ENCODE results near the gene CAGE1.

- no peak for TF ChIP-seq CTCF (IDR thresholded peaks at IDR 0.05; ENCODE audit: low read length)
- TF ChIP-seq EZH2 (IDR thresholded peaks at IDR 0.05; ENCODE audit: borderline replicate concordance, low read length), result no peak
Observed at GRCh38 chr6:7433121-7433617, 43.6 kb upstream of the CAGE1 start.

Measured in OCI-LY1 (cell line).